PC-3 (cell line): ENCODE measurements around the gene MRPS10. TPM values are rescaled to one million over a fixed set of nuclear protein-coding genes. Genes with fewer than 3 reads are reported as not detected.
"Not testable (repeated sequence)": the region's sequence is repeated elsewhere in the genome, so short reads cannot be mapped to it uniquely, and the experiment has no call there.

Experiments used
- ATAC-seq: fragments of 200-7000 bp; cut with Tn5 transposase; 2 replicates; pipeline ENCODE4 v1.9.1; 2020; ENCODE audit warnings: mild to moderate bottlenecking, moderate library complexity
- BruUV-seq: library from RNA; stranded (reverse); fragments of 400-500 nt; replicated peaks from 2 replicates; lab custom pipeline; 2021; lab: Mats Ljungman, UMichigan
- CTCF ChIA-PET: fragments of 300-600 bp; sonication (Branson Sonifier 250); formaldehyde crosslinking; loops from one replicate; lab custom pipeline; 2022; ENCODE audit warnings: antibody characterized with exemption; lab: Charles Lee
- POLR2A ChIA-PET: fragments of 300-600 bp; sonication (Branson Sonifier 250); formaldehyde crosslinking; loops from one replicate; lab custom pipeline; 2022; ENCODE audit warnings: antibody characterized with exemption; ENCODE audit not compliant: unreplicated experiment; lab: Charles Lee
- DNase-seq: peaks from one replicate; pipeline ENCODE4 v3.0.0-alpha.2; 2015
- H2AFZ ChIP-seq: fragments of 300-600 bp; sonication (generic); 2 replicates; pipeline ENCODE4 v1.6.0; 2016; ENCODE audit warnings: antibody characterized with exemption, low read length
- H3F3A ChIP-seq: fragments of 300-600 bp; sonication (generic); one replicate; pipeline ENCODE4 v1.6.0; 2017; ENCODE audit warnings: antibody characterized with exemption, low read length, control low read depth, mild to moderate bottlenecking; ENCODE audit not compliant: unreplicated experiment
- H3K27ac ChIP-seq: fragments of 300-600 bp; sonication (generic); 2 replicates; pipeline ENCODE4 v1.5.1; 2016; ENCODE audit warnings: mild to moderate bottlenecking, low read length
- H3K27me3 ChIP-seq: fragments of 300-600 bp; sonication (generic); 2 replicates; pipeline ENCODE4 v1.6.1; 2016; ENCODE audit warnings: low read length, mixed read lengths
- H3K36me3 ChIP-seq: fragments of 300-600 bp; sonication (generic); 2 replicates; pipeline ENCODE4 v1.6.1; 2016; ENCODE audit warnings: low read depth, mixed run types, low read length, mixed read lengths
- H3K4me1 ChIP-seq: fragments of 300-600 bp; sonication (generic); 2 replicates; pipeline ENCODE4 v1.5.1; 2016; ENCODE audit warnings: low read length; ENCODE audit not compliant: insufficient read depth
- H3K4me2 ChIP-seq: fragments of 300-600 bp; sonication (generic); 2 replicates; pipeline ENCODE4 v1.6.0; 2016; ENCODE audit warnings: low read length
- H3K4me3 ChIP-seq: fragments of 300-600 bp; sonication (generic); 2 replicates; pipeline ENCODE4 v1.5.1; 2016; ENCODE audit warnings: mild to moderate bottlenecking, low read length, mixed read lengths
- H3K79me2 ChIP-seq: fragments of 300-600 bp; sonication (generic); 2 replicates; pipeline ENCODE4 v1.6.1; 2017; ENCODE audit warnings: low read length, mixed read lengths
- H3K9ac ChIP-seq: fragments of 300-600 bp; sonication (generic); 2 replicates; pipeline ENCODE4 v1.6.0; 2016; ENCODE audit warnings: mild to moderate bottlenecking, low read length
- H3K9me2 ChIP-seq: fragments of 300-600 bp; sonication (generic); replicated peaks from 2 replicates; pipeline ENCODE4 v1.6.1; 2016; ENCODE audit warnings: mixed run types, low read length, mixed read lengths
- H3K9me3 ChIP-seq: fragments of 300-600 bp; sonication (generic); 2 replicates; pipeline ENCODE4 v1.6.1; 2016; ENCODE audit warnings: low read length, mixed read lengths
- H4K20me1 ChIP-seq: fragments of 300-600 bp; sonication (generic); 2 replicates; pipeline ENCODE4 v1.6.1; 2016; ENCODE audit warnings: low read length, mixed read lengths
- EZH2 ChIP-seq: fragments of 300-600 bp; sonication (generic); IDR thresholded peaks from one replicate; pipeline ENCODE4 v1.6.1; 2017; ENCODE audit warnings: antibody characterized with exemption, mild to moderate bottlenecking, low read length; ENCODE audit not compliant: unreplicated experiment
- EZH2phosphoT487 ChIP-seq: fragments of 300-600 bp; sonication (generic); IDR thresholded peaks from 2 replicates; pipeline ENCODE4 v1.6.1; 2018; ENCODE audit warnings: mild to moderate bottlenecking, antibody characterized with exemption, low read length, borderline replicate concordance
- intact Hi-C: fragments of 100-400 bp; cut with micrococcal nuclease; formaldehyde crosslinking; loops from 2 replicates; pipeline ENCODE4 v1.9.0; 2023
- total RNA-seq: library from RNA; depleted of rRNA; stranded (reverse); fragments of >200 nt; gene quantifications from 2 replicates; pipeline ENCODE4 v1.2.3, GENCODE V29; 2014
- TF ChIP-seq, protein P1 (sequence below): fragments of 300-600 bp; sonication (generic); conservative IDR thresholded peaks from 2 replicates; pipeline ENCODE4 v1.5.1; 2017; ENCODE audit warnings: antibody characterized with exemption, low read depth, mild to moderate bottlenecking, low read length

Gene MRPS10
- total RNA-seq, 1 experiment from 2014 or later: 82.1 TPM

GRCh38 chr6:42211726-42212125, 5.9 kb downstream of the MRPS10 start:
- ChIA-PET CTCF (interaction anchor here (0.6 kb wide), 1 partner anchor 12 kb away, joined by 3 read pairs; no protein-coding TSS in a partner anchor), POLR2A (interaction anchor here (0.7 kb wide), 1 partner anchor 336 kb away, joined by 4 read pairs; no protein-coding TSS in a partner anchor)
- TF ChIP-seq, protein P1, sequence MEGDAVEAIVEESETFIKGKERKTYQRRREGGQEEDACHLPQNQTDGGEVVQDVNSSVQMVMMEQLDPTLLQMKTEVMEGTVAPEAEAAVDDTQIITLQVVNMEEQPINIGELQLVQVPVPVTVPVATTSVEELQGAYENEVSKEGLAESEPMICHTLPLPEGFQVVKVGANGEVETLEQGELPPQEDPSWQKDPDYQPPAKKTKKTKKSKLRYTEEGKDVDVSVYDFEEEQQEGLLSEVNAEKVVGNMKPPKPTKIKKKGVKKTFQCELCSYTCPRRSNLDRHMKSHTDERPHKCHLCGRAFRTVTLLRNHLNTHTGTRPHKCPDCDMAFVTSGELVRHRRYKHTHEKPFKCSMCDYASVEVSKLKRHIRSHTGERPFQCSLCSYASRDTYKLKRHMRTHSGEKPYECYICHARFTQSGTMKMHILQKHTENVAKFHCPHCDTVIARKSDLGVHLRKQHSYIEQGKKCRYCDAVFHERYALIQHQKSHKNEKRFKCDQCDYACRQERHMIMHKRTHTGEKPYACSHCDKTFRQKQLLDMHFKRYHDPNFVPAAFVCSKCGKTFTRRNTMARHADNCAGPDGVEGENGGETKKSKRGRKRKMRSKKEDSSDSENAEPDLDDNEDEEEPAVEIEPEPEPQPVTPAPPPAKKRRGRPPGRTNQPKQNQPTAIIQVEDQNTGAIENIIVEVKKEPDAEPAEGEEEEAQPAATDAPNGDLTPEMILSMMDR: no peak
- TF ChIP-seq EZH2 (no peak), EZH2phosphoT487 (no peak)
- H3K9ac ChIP-seq: peak overlapping the region; percentile 73
- H3K79me2 ChIP-seq: peaks cover 52% of the 10 kb centered on the region
- H3K9me2 ChIP-seq: no peaks in the 10 kb centered on the region
- H3K9me3 ChIP-seq: no peaks in the 10 kb centered on the region
- no TSS peak for BruUV-seq
- H2AFZ ChIP-seq: no peak overlapping the region
- peaks cover 89% of the 10 kb centered on the region for H3K4me1 ChIP-seq
- peak overlapping the region; percentile 39 for H3K4me3 ChIP-seq
- no peak for ATAC-seq
- H4K20me1 ChIP-seq: no peaks in the 10 kb centered on the region
- peaks cover 28% of the 10 kb centered on the region for H3F3A ChIP-seq
- DNase-seq: no peak
- peak overlapping the region; percentile 69 for H3K4me2 ChIP-seq
- peak overlapping the region; percentile 91 for H3K27ac ChIP-seq
- peaks cover 45% of the 10 kb centered on the region for H3K36me3 ChIP-seq
- H3K27me3 ChIP-seq: no peaks in the 10 kb centered on the region
- intact Hi-C loops: loop anchor here (2.0 kb wide), 1 partner anchor 13 kb away; no protein-coding TSS in a partner anchor

DNA sequence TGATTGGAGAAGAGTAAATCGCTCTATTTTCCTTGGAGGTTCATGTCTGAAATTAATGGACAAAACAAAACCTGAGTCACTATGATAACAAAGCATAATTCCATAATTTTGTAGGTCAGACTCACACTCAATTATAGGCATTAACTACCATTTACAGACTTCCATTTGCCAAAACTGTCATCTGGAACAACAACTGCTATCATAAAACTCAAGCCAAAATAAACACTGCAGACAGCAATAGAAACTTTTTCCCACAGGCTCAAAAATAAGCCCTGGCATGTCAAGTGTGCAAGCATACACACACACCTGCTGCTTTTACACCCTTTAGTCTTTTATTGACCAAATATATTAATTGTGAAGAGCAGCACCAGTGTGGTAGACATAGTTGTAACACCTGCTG, 7.1 kb downstream of the MRPS10 start:
- H3K27me3 ChIP-seq: no peaks in the 10 kb centered on the region
- no peak overlapping the region for H2AFZ ChIP-seq
- intact Hi-C loops: no loop called here
- no peak overlapping the region for H3K4me3 ChIP-seq
- CTCF ChIA-PET: no interaction called here
- H4K20me1 ChIP-seq: no peaks in the 10 kb centered on the region
- H3K36me3 ChIP-seq: peaks cover 49% of the 10 kb centered on the region
- no peaks in the 10 kb centered on the region for H3K9me3 ChIP-seq
- peak overlapping the region; percentile 91 for H3K27ac ChIP-seq
- POLR2A ChIA-PET: no interaction called here
- peak overlapping the region; percentile 49 for H3K4me2 ChIP-seq
- no peaks in the 10 kb centered on the region for H3K9me2 ChIP-seq
- peaks cover 90% of the 10 kb centered on the region for H3K4me1 ChIP-seq
- no TSS peak for BruUV-seq
- H3F3A ChIP-seq: peaks cover 27% of the 10 kb centered on the region
- peak; percentile 42 for DNase-seq
- H3K9ac ChIP-seq: peak overlapping the region; percentile 73
- TF ChIP-seq EZH2phosphoT487: no peak
- TF ChIP-seq, protein P1: no peak
- TF ChIP-seq EZH2: no peak
- H3K79me2 ChIP-seq: peaks cover 47% of the 10 kb centered on the region
- ATAC-seq: peak; percentile 8

DNA sequence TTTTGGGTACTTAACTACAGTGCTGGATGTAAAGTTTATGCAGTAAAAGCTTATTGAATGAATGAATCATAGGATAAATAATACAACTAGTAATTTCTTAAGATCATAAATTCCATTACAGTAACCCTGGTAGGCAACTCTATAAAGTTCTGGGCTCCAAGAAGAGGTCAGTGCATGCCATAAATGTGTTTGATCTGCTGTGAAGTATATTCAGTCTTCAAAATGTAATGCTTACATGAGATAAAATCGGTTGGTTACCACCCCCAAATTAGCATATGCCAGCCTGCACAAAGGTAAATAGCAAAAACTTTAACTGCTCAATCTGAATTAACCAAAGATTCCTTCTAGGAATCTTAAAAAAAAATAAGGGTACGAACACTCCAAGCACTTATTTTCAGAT, 10.1 kb downstream of the MRPS10 start:
- peaks cover 27% of the 10 kb centered on the region for H3K79me2 ChIP-seq
- POLR2A ChIA-PET, CTCF ChIA-PET, H4K20me1 ChIP-seq, H2AFZ ChIP-seq, H3K27me3 ChIP-seq, H3K9me3 ChIP-seq, H3K9me2 ChIP-seq: not testable (repeated sequence)
- peak overlapping the region; percentile 63 for H3K4me2 ChIP-seq
- H3K4me1 ChIP-seq: peaks cover 79% of the 10 kb centered on the region
- ATAC-seq (peak; percentile 70), DNase-seq (peak; percentile 67)
- 0 out of 2 replicates have a peak overlapping the region, but pooled peaks have one; percentile 5 for H3K4me3 ChIP-seq
- H3K36me3 ChIP-seq: peaks cover 47% of the 10 kb centered on the region
- H3K27ac ChIP-seq: peak overlapping the region; percentile 86
- peak overlapping the region; percentile 36 for H3K9ac ChIP-seq
- H3F3A ChIP-seq: peaks cover 32% of the 10 kb centered on the region
- intact Hi-C loops: loop anchor here (1.0 kb wide), 1 partner anchor 9 kb away; no protein-coding TSS in a partner anchor
- BruUV-seq: TSS peak; percentile 27
